Trophoblast cell (in vitro differentiated cells and primary cell): ENCODE data around the gene CST6.
A peak's percentile ranks its signal among the peaks of the same experiment; 100 is the strongest.

Experiments used
- DNase-seq, 2 donors: peaks; one replicate each; pipeline ENCODE4 v3.0.0-alpha.2; 2016
- H2AFZ ChIP-seq: 2 replicates; pipeline ENCODE4 v1.6.1; 2013; ENCODE audit warnings: low read length, moderate library complexity, mild to moderate bottlenecking; ENCODE audit not compliant: insufficient read depth, poor library complexity
- H2AK5ac ChIP-seq: 2 replicates; pipeline ENCODE4 v1.6.1; 2013; ENCODE audit warnings: mild to moderate bottlenecking, low read length
- H2BK120ac ChIP-seq: 2 replicates; pipeline ENCODE4 v1.6.1; 2013; ENCODE audit warnings: low read length, mild to moderate bottlenecking, moderate library complexity; ENCODE audit not compliant: insufficient read depth, poor library complexity
- H2BK12ac ChIP-seq: 2 replicates; pipeline ENCODE4 v1.6.1; 2013; ENCODE audit warnings: mild to moderate bottlenecking, low read length, moderate library complexity
- H2BK5ac ChIP-seq: 2 replicates; pipeline ENCODE4 v1.6.1; 2013; ENCODE audit warnings: low read length, low read depth, moderate library complexity, mild to moderate bottlenecking; ENCODE audit not compliant: poor library complexity
- H3K14ac ChIP-seq: 2 replicates; pipeline ENCODE4 v1.6.1; 2013; ENCODE audit warnings: mild to moderate bottlenecking, low read length
- H3K18ac ChIP-seq: 2 replicates; pipeline ENCODE4 v1.6.1; 2013; ENCODE audit warnings: mild to moderate bottlenecking, low read length
- H3K23ac ChIP-seq: 2 replicates; pipeline ENCODE4 v1.6.1; 2013; ENCODE audit warnings: low read length
- H3K27ac ChIP-seq: 2 replicates; pipeline ENCODE4 v1.5.1; 2013; ENCODE audit warnings: low read depth, mild to moderate bottlenecking, inconsistent platforms, low read length, moderate library complexity
- H3K27me3 ChIP-seq: 2 replicates; pipeline ENCODE4 v1.6.1; 2013; ENCODE audit warnings: inconsistent platforms, mild to moderate bottlenecking, low read length, moderate library complexity; ENCODE audit not compliant: insufficient read depth
- H3K36me3 ChIP-seq, 2 experiments: 1 replicate in 1 of 2; 2 replicates in 1 of 2; pipeline ENCODE4 v1.6.1; 2013; ENCODE audit warnings: low read length in 2 of 2, mild to moderate bottlenecking in 2 of 2, moderate library complexity in 1 of 2; ENCODE audit not compliant: insufficient read depth in 2 of 2, control insufficient read depth in 1 of 2
- H3K4ac ChIP-seq: 2 replicates; pipeline ENCODE4 v1.6.1; 2013; ENCODE audit warnings: low read depth, mild to moderate bottlenecking, low read length, moderate library complexity
- H3K4me1 ChIP-seq, 2 experiments: 1 replicate in 1 of 2; 2 replicates in 1 of 2; pipeline ENCODE4 v1.6.1; 2013; ENCODE audit warnings: low read length in 2 of 2, mild to moderate bottlenecking in 2 of 2, moderate library complexity in 1 of 2; ENCODE audit not compliant: insufficient read depth in 2 of 2, control insufficient read depth in 1 of 2
- H3K4me2 ChIP-seq: 2 replicates; pipeline ENCODE4 v1.6.1; 2013; ENCODE audit warnings: inconsistent platforms, mild to moderate bottlenecking, low read length, moderate library complexity
- H3K4me3 ChIP-seq: 2 replicates; pipeline ENCODE4 v1.5.1; 2013; ENCODE audit warnings: mild to moderate bottlenecking, low read depth, low read length, inconsistent platforms
- H3K79me1 ChIP-seq: one replicate; pipeline ENCODE4 v1.6.1; 2013; ENCODE audit warnings: low read length
- H3K79me2 ChIP-seq: 2 replicates; pipeline ENCODE4 v1.6.1; 2013; ENCODE audit warnings: low read length, mild to moderate bottlenecking; ENCODE audit not compliant: control insufficient read depth, insufficient read depth, poor library complexity
- H3K9ac ChIP-seq: 2 replicates; pipeline ENCODE4 v1.6.1; 2013; ENCODE audit warnings: mild to moderate bottlenecking, low read length
- H3K9me3 ChIP-seq: 2 replicates; pipeline ENCODE4 v1.6.1; 2013; ENCODE audit warnings: low read depth, mild to moderate bottlenecking, control low read depth, inconsistent platforms, low read length; ENCODE audit not compliant: insufficient read depth
- H4K12ac ChIP-seq: 2 replicates; pipeline ENCODE4 v1.6.1; 2013; ENCODE audit warnings: low read depth, mild to moderate bottlenecking, low read length, moderate library complexity
- H4K8ac ChIP-seq: 2 replicates; pipeline ENCODE4 v1.6.1; 2013; ENCODE audit warnings: low read depth, mild to moderate bottlenecking, low read length, moderate library complexity
- H4K91ac ChIP-seq: one replicate; pipeline ENCODE4 v1.6.1; 2013; ENCODE audit warnings: low read depth, mild to moderate bottlenecking, low read length, moderate library complexity
- WGBS: extraction: QIAGEN DNeasy Blood & Tissue Kit; methylation state at CpG from one replicate; pipeline ENCODE4 v1.1.7; 2013; ENCODE audit warnings: missing lambda C conversion rate; ENCODE audit not compliant: insufficient read length, insufficient coverage; ENCODE audit errors: extremely low coverage; 5-methylcytosine and 5-hydroxymethylcytosine counted together

Gene CST6

DNA sequence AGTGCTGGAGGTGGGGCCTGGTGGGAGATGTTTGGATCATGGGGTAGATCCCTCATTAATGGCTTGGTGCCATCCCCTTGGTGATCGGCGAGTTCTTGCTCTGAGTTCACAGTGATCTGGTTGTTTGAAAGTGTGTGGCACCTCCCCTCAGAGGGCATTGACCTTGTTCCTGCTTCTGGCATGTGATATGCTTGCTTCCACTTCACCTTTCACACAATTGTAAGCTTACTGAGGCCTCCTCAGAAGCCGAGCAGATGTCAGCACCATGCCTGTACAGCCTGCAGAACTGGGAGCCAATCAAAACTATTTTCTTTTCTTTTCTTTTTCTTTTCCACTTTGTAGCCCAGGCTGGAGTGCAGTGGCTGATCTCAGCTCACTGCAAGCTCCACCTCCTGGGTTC lies 25.5 kb downstream of the CST6 start:
- H2BK120ac ChIP-seq, result no peak overlapping the region
- H3K36me3 ChIP-seq, result no peaks in the 10 kb centered on the region
- H3K4me1 ChIP-seq, result no peaks in the 10 kb centered on the region
- DNase-seq, result no peak
- no peak overlapping the region for H3K9ac ChIP-seq
- no peak overlapping the region for H2BK5ac ChIP-seq
- no peak overlapping the region for H4K8ac ChIP-seq
- no peak overlapping the region for H4K12ac ChIP-seq
- no peak overlapping the region for H3K4me3 ChIP-seq
- no peaks in the 10 kb centered on the region for H3K79me1 ChIP-seq
- H2AK5ac ChIP-seq, result no peak overlapping the region
- H3K4me2 ChIP-seq, result no peak overlapping the region
- no peak overlapping the region for H4K91ac ChIP-seq
- H3K27ac ChIP-seq, result no peak overlapping the region
- no peaks in the 10 kb centered on the region for H3K79me2 ChIP-seq
- no peak overlapping the region for H2BK12ac ChIP-seq
- H3K23ac ChIP-seq, result no peak overlapping the region
- H2AFZ ChIP-seq, result no peak overlapping the region
- H3K4ac ChIP-seq, result no peak overlapping the region
- no peak overlapping the region for H3K18ac ChIP-seq
- no peak overlapping the region for H3K14ac ChIP-seq
- no CpG with 5 or more reads among the region's 3 CpGs for WGBS
- H3K27me3 ChIP-seq, result no peaks in the 10 kb centered on the region
- peaks cover 11% of the 10 kb centered on the region for H3K9me3 ChIP-seq

DNA sequence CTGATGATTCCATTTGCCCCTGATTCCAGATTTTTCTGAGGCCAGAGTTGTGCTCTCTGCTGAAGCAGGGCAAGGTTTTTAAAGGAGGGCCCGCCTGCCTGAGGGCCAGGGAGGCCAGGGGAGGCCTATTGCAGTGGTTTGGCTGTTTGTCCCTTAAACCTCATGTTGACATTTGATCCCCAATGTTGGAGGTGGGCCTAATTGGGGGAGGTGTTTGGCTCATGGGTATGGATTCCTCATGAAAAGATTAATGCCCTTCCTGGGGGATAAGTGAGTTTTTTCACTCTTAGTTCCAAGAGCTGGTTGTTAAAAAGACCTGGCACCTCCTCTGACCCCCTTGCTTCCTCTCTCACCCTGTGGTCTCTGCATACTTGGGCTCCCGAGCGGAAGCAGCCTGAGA lies 28.0 kb downstream of the CST6 start:
- DNase-seq, result no peak
- H3K14ac ChIP-seq, result no peak overlapping the region
- H4K8ac ChIP-seq, result no peak overlapping the region
- no peaks in the 10 kb centered on the region for H3K4me1 ChIP-seq
- no peak overlapping the region for H2AFZ ChIP-seq
- H3K4ac ChIP-seq, result no peak overlapping the region
- no peak overlapping the region for H3K4me3 ChIP-seq
- no peaks in the 10 kb centered on the region for H3K36me3 ChIP-seq
- H3K27me3 ChIP-seq, result no peaks in the 10 kb centered on the region
- H3K23ac ChIP-seq, result no peak overlapping the region
- H3K18ac ChIP-seq, result no peak overlapping the region
- H3K4me2 ChIP-seq, result no peak overlapping the region
- no peak overlapping the region for H4K12ac ChIP-seq
- H4K91ac ChIP-seq, result no peak overlapping the region
- H2BK12ac ChIP-seq, result no peak overlapping the region
- H3K9ac ChIP-seq, result no peak overlapping the region
- no peak overlapping the region for H2BK120ac ChIP-seq
- no peaks in the 10 kb centered on the region for H3K79me1 ChIP-seq
- no peak overlapping the region for H2AK5ac ChIP-seq
- H3K27ac ChIP-seq, result no peak overlapping the region
- no peak overlapping the region for H2BK5ac ChIP-seq
- H3K9me3 ChIP-seq, result peaks cover 11% of the 10 kb centered on the region
- no CpG with 5 or more reads among the region's 3 CpGs for WGBS
- H3K79me2 ChIP-seq, result no peaks in the 10 kb centered on the region

- Histone ChIP-seq H3K4me3 (no peak overlapping the region), H3K79me1 (no peaks in the 10 kb centered on the region), H3K79me2 (no peaks in the 10 kb centered on the region), H3K36me3 (no peaks in the 10 kb centered on the region), H3K4ac (no peak overlapping the region), H3K9me3 (no peaks in the 10 kb centered on the region), H3K27ac (no peak overlapping the region), H4K12ac (no peak overlapping the region), H3K9ac (no peak overlapping the region), H4K8ac (no peak overlapping the region), H3K23ac (no peak overlapping the region), H3K14ac (no peak overlapping the region), H2AK5ac (no peak overlapping the region), H2BK5ac (no peak overlapping the region), H3K4me1 (peaks cover 0 to 4% of the 10 kb centered on the region in 2 experiments), H3K27me3 (no peaks in the 10 kb centered on the region), H4K91ac (no peak overlapping the region), H2AFZ (no peak overlapping the region), H2BK120ac (no peak overlapping the region), H3K4me2 (no peak overlapping the region), H2BK12ac (no peak overlapping the region), H3K18ac (no peak overlapping the region)
- WGBS, result no CpG with 5 or more reads among the region's 81 CpGs
- DNase-seq, result no peak
Observed at GRCh38 chr11:66042227-66042995, 30.6 kb downstream of the CST6 start.

DNA sequence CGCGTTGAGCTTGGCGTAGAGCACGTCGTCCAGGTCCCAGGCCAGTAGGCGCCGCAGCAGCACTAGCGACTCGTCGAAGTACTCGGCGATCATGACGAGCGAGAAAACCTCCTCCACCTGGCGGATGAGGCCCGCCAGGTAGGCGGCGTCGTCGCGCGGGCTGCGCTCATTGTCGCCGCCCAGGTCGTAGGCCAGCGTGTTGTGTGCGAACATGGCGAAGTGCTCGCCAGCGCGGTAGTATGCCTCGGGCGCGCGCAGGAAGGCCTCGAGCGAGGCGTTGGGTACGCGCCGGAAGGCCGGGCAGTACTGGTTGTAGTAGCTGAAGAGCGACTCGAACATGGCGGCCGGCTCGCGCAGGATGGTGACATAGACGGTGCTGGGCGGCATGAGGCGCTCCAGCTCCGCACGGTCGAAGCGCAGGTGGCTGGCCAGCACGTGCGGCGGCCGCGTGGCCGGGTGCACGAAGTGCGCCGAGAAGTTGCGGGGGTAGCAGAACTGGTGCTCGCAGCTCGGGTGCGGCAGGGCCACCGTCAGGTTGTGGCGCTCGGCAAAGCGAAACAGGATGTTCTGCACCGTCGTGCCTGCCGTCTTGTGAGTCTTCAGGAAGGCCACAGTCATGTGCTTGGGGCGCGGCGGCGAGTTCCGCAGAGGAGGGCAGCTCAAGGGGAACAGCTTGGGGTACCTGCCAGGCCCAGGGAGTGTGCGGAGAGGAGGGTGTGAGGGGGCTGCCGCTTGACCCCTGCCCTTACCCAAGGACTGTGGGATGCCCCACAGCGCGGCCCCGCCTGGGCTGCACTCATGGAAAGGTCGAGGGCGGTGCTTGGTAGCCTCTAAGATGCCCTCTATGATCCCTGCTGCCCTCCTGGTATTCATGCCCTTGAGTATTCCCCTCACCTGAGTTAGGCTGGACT lies 31.4 kb downstream of the CST6 start:
- H3K14ac ChIP-seq, result no peak overlapping the region
- no peak overlapping the region for H3K23ac ChIP-seq
- no peaks in the 10 kb centered on the region for H3K27me3 ChIP-seq
- H3K27ac ChIP-seq, result no peak overlapping the region
- no peaks in the 10 kb centered on the region for H3K9me3 ChIP-seq
- H2AFZ ChIP-seq, result no peak overlapping the region
- H3K4me2 ChIP-seq, result no peak overlapping the region
- H2BK120ac ChIP-seq, result no peak overlapping the region
- no peak overlapping the region for H2BK12ac ChIP-seq
- no peaks in the 10 kb centered on the region for H3K79me1 ChIP-seq
- DNase-seq, result no peak
- no peak overlapping the region for H4K91ac ChIP-seq
- H4K12ac ChIP-seq, result no peak overlapping the region
- no peak overlapping the region for H2AK5ac ChIP-seq
- H3K4me1 ChIP-seq, result peaks cover 0 to 4% of the 10 kb centered on the region in 2 experiments
- H3K79me2 ChIP-seq, result no peaks in the 10 kb centered on the region
- no peak overlapping the region for H3K18ac ChIP-seq
- no peak overlapping the region for H3K4ac ChIP-seq
- H4K8ac ChIP-seq, result no peak overlapping the region
- H3K9ac ChIP-seq, result no peak overlapping the region
- no peak overlapping the region for H2BK5ac ChIP-seq
- WGBS, result no CpG with 5 or more reads among the region's 88 CpGs
- peak overlapping the region; percentile 25 for H3K4me3 ChIP-seq
- no peaks in the 10 kb centered on the region for H3K36me3 ChIP-seq
